Hepatocyte (in vitro differentiated cells): ENCODE measurements around the gene FMN1.

Experiments used
- CTCF ChIP-seq: fragments of 200-600 bp; sonication (generic); IDR thresholded peaks from 2 replicates; pipeline ENCODE4 v1.5.1; 2016; ENCODE audit warnings: antibody characterized with exemption, mild to moderate bottlenecking; ENCODE audit not compliant: poor library complexity
- EZH2 ChIP-seq: fragments of 200-600 bp; sonication (generic); IDR thresholded peaks from 2 replicates; pipeline ENCODE4 v1.6.1; 2016; ENCODE audit warnings: antibody characterized with exemption, mild to moderate bottlenecking, borderline replicate concordance
- EZH2phosphoT487 ChIP-seq: fragments of 200-600 bp; sonication (generic); IDR thresholded peaks from one replicate; pipeline ENCODE4 v1.6.1; 2018; ENCODE audit warnings: antibody characterized with exemption, mild to moderate bottlenecking, low read depth, moderate library complexity; ENCODE audit not compliant: unreplicated experiment, severe bottlenecking

DNA sequence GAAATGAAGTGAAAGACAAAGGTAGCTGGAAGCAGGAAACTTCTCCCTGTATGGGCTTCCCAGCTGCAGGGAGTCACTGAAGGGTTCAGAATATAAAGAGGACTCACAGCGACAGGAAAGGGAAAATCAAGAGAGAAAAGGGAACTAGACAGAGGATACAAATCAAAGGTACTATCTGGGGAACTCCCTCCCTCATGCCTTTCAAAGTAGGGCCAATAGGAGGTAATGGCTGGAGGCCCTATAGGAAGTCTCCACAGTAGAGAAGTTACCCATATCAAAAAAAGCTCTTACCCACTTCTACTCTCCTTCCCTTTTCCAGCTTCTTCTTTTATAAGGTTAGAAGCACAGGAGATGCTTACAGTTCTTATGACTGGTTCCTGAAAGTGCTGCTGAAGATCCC lies 43.5 kb downstream of the FMN1 start:
- no peak for TF ChIP-seq CTCF
- TF ChIP-seq EZH2, result no peak
- no peak for TF ChIP-seq EZH2phosphoT487
